Neural crest cell (in vitro differentiated cells): ENCODE measurements around the gene ZNF521. TPM values are rescaled to one million over a fixed set of nuclear protein-coding genes. Genes with fewer than 3 reads are reported as not detected.

Experiments used
- DNase-seq: peaks from one replicate; pipeline ENCODE4 v3.0.0; 2021; ENCODE audit warnings: low read depth, mixed read lengths, low spot score
- H3K27ac Mint-ChIP-seq: one replicate; pipeline ENCODE4 v1.8.0; 2021; ENCODE audit warnings: mild to moderate bottlenecking, mixed read lengths; ENCODE audit not compliant: unreplicated experiment
- H3K27me3 Mint-ChIP-seq: 2 replicates; pipeline ENCODE4 v1.8.0; 2021; ENCODE audit warnings: low read depth, mild to moderate bottlenecking, mixed read lengths
- H3K36me3 Mint-ChIP-seq: 2 replicates; pipeline ENCODE4 v1.8.0; 2021; ENCODE audit warnings: low read depth, mild to moderate bottlenecking, mixed read lengths
- H3K4me1 Mint-ChIP-seq: 2 replicates; pipeline ENCODE4 v1.8.0; 2021; ENCODE audit warnings: mixed read lengths
- H3K4me3 Mint-ChIP-seq: one replicate; pipeline ENCODE4 v1.8.0; 2021; ENCODE audit warnings: mild to moderate bottlenecking, mixed read lengths
- H3K9me3 Mint-ChIP-seq: 2 replicates; pipeline ENCODE4 v1.8.0; 2021; ENCODE audit warnings: mixed read lengths
- long read RNA-seq: library from polyadenylated mRNA; unstranded; transcript quantifications from one replicate; pipeline ENCODE4 v2.0.0, GENCODE V29; 2020
- total RNA-seq: library from RNA; stranded (reverse); gene quantifications from 2 replicates; pipeline ENCODE4 v1.2.1, GENCODE V29; 2021
- TF ChIP-seq, protein P1 (sequence below): fragments of 200-600 bp; sonication (generic); conservative IDR thresholded peaks from 2 replicates; pipeline ENCODE4 v1.5.0; 2021; ENCODE audit warnings: antibody characterized with exemption, mild to moderate bottlenecking

ZNF521 gene
- 86.1 and 87.9 TPM in 2 replicates for total RNA-seq
- long read RNA-seq, full-length matches to known transcripts: 19 of 47 reads
- long read RNA-seq, partial matches to known transcripts: 21 of 47 reads
- long read RNA-seq, other reads (novel, unspliced or antisense): 7 of 47 reads

GRCh38 chr18:25351777-25352628 lies at the start of gene ZNF521:
Gene ZNF521 (minus strand): TSS chr18:25352166. CDS start chr18:25350946, 1,220 bp downstream.
- H3K27me3 Mint-ChIP-seq: peaks cover 40% of the 10 kb centered on the region
- DNase-seq: peak; percentile 79
- H3K36me3 Mint-ChIP-seq: no peaks in the 10 kb centered on the region
- no peaks in the 10 kb centered on the region for H3K9me3 Mint-ChIP-seq
- peak within 1 kb of the TSS; percentile 98 for H3K27ac Mint-ChIP-seq
- H3K4me3 Mint-ChIP-seq: peak within 1 kb of the TSS; percentile 99
- TF ChIP-seq, protein P1, sequence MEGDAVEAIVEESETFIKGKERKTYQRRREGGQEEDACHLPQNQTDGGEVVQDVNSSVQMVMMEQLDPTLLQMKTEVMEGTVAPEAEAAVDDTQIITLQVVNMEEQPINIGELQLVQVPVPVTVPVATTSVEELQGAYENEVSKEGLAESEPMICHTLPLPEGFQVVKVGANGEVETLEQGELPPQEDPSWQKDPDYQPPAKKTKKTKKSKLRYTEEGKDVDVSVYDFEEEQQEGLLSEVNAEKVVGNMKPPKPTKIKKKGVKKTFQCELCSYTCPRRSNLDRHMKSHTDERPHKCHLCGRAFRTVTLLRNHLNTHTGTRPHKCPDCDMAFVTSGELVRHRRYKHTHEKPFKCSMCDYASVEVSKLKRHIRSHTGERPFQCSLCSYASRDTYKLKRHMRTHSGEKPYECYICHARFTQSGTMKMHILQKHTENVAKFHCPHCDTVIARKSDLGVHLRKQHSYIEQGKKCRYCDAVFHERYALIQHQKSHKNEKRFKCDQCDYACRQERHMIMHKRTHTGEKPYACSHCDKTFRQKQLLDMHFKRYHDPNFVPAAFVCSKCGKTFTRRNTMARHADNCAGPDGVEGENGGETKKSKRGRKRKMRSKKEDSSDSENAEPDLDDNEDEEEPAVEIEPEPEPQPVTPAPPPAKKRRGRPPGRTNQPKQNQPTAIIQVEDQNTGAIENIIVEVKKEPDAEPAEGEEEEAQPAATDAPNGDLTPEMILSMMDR: peak; percentile 48
- peaks cover 31% of the 10 kb centered on the region for H3K4me1 Mint-ChIP-seq

GRCh38 chr18:25399554-25399953 lies 47.6 kb upstream of the ZNF521 start:
- Mint-ChIP-seq H3K4me1 (no peaks in the 10 kb centered on the region), H3K27ac (peak overlapping the region; percentile 10), H3K36me3 (peaks cover 3% of the 10 kb centered on the region), H3K9me3 (peaks cover 7% of the 10 kb centered on the region), H3K4me3 (no peak overlapping the region), H3K27me3 (no peaks in the 10 kb centered on the region)
- no peak for DNase-seq
- TF ChIP-seq, protein P1: no peak

- Mint-ChIP-seq H3K4me1 (no peaks in the 10 kb centered on the region), H3K27me3 (no peaks in the 10 kb centered on the region), H3K9me3 (peaks cover 13% of the 10 kb centered on the region), H3K36me3 (peaks cover 10% of the 10 kb centered on the region), H3K27ac (no peak overlapping the region), H3K4me3 (no peak overlapping the region)
- DNase-seq: no peak
- TF ChIP-seq, protein P1: no peak
Measured at GRCh38 chr18:25392192-25392591, 40.2 kb upstream of the ZNF521 start.

- H3K4me3 Mint-ChIP-seq: no peak overlapping the region
- no peak overlapping the region for H3K27ac Mint-ChIP-seq
- DNase-seq: no peak
- peaks cover 33% of the 10 kb centered on the region for H3K4me1 Mint-ChIP-seq
- TF ChIP-seq, protein P1: no peak
- H3K27me3 Mint-ChIP-seq: no peaks in the 10 kb centered on the region
- no peaks in the 10 kb centered on the region for H3K9me3 Mint-ChIP-seq
- no peaks in the 10 kb centered on the region for H3K36me3 Mint-ChIP-seq
Measured at GRCh38 chr18:25373432-25374179, 21.6 kb upstream of the ZNF521 start.

GRCh38 chr18:25370391-25370790 lies 18.4 kb upstream of the ZNF521 start:
- DNase-seq: no peak
- TF ChIP-seq, protein P1: no peak
- Mint-ChIP-seq H3K27me3 (no peaks in the 10 kb centered on the region), H3K9me3 (peaks cover 4% of the 10 kb centered on the region), H3K4me3 (no peak overlapping the region), H3K27ac (no peak overlapping the region), H3K4me1 (peaks cover 28% of the 10 kb centered on the region), H3K36me3 (no peaks in the 10 kb centered on the region)
